Ureter (tissue), 1 donor: ENCODE measurements around the gene SMPDL3A. TPM values are rescaled to one million over a fixed set of nuclear protein-coding genes. Genes with fewer than 3 reads are reported as not detected.

Experiments used
- DNase-seq: peaks from one replicate; pipeline ENCODE4 v3.0.0-alpha.2; 2020; ENCODE audit warnings: low spot score
- total RNA-seq: library from RNA; stranded (reverse); gene quantifications from one replicate; pipeline ENCODE4 v1.2.4, GENCODE V29; 2023
- donor health status: DM: yes; HTN: yes; CAD: no.

The SMPDL3A gene
- total RNA-seq, 1 donor from 2014 or later: 18.8 TPM

DNA sequence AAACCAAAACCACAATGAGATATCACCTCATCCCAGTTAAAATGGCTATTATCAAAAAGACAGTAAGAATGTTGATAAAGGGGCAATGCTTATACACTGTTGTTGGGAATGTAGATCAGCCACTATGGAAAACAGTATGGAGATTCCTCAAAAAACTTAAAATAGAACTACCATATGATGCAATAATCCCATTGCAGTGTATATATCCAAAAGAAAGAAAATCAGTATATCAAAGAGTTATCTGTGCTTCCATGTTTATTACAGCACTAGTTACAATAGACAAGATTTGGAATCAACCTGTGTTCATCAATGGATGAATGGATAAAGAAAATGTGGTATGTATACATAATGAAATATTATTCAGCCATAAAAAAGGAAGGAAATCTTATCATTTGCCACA lies 13.1 kb upstream of the SMPDL3A start:
- no peak for DNase-seq

- no peak for DNase-seq
Measured at GRCh38 chr6:122778302-122778701, 10.8 kb upstream of the SMPDL3A start.

DNA sequence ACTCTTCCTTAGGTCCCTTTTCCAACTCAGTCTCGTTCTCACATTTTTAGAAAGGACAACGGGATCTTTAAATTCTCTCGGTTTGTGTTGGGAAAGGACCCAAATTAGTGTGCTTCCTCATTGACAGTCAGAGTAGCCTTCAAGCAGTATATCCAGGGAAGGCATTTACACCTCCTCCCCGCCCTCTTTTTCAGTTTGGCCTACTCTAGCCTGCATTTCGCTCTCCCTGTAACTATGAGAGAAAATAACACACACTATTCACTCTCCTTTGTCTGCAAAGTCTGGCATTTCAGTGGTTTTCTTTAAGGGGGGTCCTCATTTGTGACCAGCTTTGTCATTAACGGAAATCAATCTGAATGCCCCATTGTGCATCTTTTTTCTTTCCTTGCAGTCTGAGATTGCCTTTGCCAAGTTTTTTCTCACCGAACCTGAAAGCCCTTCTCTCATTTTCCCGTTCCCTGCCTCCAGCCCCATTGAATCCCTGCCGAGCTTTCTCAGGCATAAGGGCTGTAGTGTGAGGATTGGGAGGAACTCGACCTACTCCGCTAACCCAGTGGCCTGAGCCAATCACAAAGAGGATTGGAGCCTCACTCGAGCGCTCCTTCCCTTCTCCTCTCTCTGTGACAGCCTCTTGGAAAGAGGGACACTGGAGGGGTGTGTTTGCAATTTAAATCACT lies 9.9 kb upstream of the SMPDL3A start:
- no peak for DNase-seq

DNA sequence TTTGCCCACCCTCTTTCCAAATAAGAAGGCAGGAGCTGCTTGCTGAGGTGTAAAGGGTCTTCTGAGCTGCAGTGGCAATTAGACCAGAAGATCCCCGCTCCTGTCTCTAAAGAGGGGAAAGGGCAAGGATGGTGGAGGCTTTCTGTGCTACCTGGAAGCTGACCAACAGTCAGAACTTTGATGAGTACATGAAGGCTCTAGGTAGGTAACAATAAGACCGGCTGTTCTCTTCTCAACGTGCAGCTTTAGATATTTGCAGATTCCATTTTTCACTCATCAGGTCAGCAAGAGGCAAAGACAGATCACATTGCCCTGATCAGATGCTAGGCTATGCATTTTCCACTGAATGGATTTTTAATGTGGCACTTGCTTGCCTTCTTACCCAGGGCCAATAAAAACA lies 9.4 kb upstream of the SMPDL3A start, which contains the start of gene FABP7:
Gene FABP7 (plus strand): TSS at position 50 of the 400 bp plus-strand sequence. CDS start 79 bp downstream, at position 129.
- DNase-seq: no peak

DNA sequence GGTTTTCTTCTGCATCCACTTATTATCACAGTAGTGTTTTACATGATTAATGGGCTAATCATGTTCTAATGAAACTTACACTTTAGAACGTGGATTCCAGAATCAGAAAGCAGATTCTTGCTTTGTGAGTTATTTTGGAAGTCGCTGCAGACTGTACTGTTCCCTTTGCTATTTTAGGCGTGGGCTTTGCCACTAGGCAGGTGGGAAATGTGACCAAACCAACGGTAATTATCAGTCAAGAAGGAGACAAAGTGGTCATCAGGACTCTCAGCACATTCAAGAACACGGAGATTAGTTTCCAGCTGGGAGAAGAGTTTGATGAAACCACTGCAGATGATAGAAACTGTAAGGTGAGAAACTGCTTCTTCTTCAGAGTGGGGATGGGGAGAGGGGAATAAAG lies 8.9 kb upstream of the SMPDL3A start:
- DNase-seq: no peak

DNA sequence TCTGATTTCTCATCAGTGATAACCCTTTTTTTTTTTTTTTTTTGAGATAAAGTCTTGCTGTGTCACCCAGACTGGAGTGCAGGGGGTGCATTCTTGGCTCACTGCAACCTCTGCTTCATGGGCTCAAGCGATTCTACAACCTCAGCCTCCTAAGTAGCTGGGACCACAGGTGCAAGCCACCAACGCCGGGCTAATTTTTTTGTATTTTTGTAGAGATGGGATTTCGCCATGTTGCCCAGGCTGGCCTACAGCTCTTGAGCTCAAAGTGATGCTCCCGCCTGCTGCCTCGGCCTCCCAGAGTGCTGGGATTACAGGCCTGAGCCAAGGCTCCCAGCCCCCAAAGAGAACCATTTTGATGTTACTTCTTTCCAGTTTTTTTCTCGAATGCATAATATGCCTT lies 7.3 kb upstream of the SMPDL3A start:
- no peak for DNase-seq

- no peak for DNase-seq
Measured at GRCh38 chr6:122783401-122783800, 5.7 kb upstream of the SMPDL3A start.

- DNase-seq: no peak
Measured at GRCh38 chr6:122785891-122786290, 3.2 kb upstream of the SMPDL3A start.

GRCh38 chr6:122787721-122788120 lies 1.3 kb upstream of the SMPDL3A start:
- DNase-seq: no peak

- DNase-seq: no peak
Measured at GRCh38 chr6:122788208-122788607, 850 bp upstream of the SMPDL3A start.

DNA sequence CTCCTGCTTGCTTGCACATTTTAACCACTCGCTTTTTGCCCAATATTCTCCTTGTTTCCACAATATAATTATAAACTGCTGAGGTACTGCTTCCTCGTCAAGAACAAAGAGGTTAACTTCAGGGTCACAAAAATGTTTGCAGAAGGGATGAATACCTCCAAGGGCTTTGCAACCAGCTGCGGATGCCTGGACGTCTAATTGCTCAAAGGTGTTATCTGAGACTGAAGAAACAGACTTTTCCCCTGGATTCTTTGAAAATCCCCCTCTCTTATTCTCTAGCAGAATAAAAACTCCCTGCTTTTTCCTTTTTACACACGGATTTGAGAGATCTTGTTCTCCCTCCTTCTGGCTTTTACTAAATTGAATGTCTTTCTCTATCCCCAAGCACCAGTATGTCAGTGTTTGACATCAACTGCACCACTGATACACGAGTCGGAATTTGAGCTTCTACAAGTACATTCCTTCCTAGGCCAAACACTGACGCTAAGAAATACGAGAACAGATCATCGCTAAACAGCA lies 336 bp upstream of the SMPDL3A start:
- DNase-seq: no peak

DNA sequence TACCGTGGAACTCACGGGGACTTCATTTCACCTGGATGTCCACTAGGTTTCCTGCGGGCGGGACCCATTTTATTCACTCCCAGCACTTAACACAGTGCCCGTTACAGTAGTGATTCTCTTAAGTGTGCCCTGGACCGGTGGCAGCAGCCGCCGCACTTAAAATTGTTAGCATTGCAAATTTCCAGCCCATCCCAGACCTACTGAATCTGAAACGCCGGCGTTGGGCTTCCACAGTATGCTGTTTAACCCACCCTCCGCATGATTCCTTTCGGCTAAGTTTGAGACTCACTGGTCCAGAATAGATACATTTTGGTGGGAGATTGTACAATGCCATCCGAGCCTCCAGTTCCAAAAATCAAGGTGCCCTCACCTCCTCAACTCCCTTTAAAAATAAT lies 967 bp downstream of the SMPDL3A start:
- no peak for DNase-seq

- no peak for DNase-seq
Measured at GRCh38 chr6:122790423-122791309, 1.6 kb downstream of the SMPDL3A start.

DNA sequence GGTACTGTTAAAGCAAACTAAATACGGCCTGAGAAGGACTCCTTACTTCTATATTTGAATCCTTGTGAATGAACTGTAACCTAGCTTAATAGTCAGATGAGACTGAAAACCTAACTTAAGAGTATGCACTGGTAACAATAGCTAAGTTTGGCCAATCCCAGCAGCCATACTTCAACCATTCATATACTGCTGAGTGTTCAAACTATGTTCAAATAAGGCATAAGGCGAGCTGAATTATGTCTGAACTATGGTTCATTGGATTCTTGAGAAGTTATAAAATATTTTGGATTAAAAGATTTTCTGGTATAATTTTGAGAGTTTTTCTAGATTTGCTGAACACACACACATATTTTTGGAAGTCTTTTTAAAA lies 2.2 kb downstream of the SMPDL3A start:
- no peak for DNase-seq

DNA sequence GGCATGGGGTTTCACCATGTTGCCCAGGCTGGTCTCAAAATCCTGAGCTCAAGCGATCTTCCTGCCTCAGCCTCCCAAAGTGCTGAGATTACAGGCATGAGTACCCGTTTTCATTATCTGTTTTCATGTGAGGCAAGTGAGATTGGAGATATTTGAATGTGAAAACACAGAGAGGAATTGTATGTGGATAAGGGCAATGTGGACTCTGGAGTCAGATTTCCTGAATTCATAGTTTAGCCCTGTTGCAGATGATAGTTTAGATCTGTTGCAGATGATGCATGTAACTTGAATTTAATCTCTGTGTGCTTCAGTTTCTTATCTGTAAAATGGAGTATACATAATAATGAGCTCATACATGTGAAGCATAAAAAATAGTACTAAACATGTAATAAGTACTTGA lies 3.7 kb downstream of the SMPDL3A start:
- no peak for DNase-seq

GRCh38 chr6:122797537-122797936 lies 8.5 kb downstream of the SMPDL3A start:
- no peak for DNase-seq

DNA sequence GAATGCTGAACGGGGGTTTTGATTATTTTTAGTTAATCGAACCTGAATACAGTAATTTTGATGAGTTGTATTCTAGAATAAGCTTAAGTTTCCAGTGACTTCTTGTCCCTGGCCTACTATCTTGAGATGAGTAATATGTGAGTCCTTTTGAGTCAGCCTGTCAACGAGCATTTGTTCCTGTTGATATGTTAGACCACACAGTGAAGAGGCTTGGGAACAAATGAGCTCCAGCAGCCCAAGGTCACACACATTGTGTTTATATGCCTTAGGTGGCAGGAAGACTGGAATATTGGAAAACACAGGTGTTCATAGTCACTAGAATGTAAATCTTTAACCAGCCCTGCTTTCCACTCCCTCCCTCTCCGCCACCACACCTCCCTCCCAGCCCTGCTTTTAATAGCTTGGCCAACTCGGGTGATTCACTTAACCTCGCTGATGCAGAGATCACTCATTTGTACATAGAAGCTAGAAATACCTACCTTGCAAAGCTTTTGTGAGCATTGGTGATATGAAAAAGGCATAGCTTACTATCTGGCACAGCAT lies 9.1 kb downstream of the SMPDL3A start:
- no peak for DNase-seq

DNA sequence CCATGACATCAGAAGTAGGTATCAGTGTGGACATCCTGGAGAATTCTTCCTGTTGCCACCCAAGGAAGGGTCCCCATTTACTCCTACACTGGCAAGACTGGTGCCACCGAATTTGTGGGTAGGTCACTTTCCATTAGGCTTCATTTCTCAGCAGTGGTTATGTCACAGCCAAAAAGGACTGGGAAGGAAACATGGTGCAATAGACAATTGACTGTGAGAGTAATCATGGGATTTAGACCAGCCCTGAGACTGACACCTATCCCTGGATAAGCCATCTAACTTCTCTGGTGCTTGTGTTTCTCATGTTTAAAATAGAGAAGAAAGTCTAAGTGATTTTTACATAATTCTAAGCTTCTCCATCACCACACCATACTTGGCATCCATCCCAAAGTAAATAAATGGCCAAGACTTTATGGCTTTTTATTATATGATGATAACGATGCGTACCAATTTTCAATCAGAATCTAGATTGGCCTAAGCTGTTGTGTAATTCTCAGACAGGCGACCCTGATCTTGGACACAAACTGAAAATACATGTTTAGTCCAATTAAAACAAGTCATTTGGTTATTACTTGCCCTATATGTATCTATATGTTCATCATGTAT lies 10.2 kb downstream of the SMPDL3A start:
- DNase-seq: no peak

GRCh38 chr6:122799916-122800686 lies 11.0 kb downstream of the SMPDL3A start:
- DNase-seq: no peak

DNA sequence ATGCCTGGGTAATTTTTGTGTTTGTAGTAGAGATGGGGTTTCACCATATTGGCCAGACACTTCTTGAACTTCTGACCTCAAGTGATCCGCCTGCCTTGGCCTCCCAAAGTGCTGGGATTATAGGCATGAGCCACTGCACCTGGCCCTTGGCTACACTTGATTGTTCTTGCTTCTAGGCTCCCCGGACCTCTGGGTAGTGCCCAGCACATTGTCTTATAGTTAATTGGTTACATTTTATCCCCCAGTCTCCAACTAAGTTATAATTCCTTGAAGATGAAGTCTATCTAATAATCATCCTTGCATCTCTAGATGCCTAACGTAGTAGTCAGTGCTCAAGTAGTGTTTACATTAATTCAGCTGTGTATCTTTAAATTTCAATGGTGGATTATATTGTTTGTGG lies 11.8 kb downstream of the SMPDL3A start:
- no peak for DNase-seq

DNA sequence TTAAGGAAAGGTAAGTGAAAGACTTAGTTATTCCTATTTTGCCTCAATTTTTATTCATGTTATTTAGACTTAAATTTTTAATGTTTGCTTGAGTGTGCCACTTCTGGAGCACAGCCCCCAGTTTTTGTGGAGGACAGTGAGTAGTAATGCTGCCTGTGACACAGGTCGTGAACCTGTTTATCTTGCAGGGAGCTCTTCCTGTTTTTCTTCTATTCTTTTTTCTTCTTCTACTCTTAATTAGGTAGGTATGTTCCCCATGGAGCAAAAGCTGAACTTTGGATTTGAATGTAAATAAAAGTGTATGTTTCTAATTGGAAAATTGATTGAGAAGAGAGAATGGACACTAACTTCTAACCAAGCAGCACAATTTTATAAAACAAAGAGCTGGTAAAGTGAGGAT lies 12.3 kb downstream of the SMPDL3A start:
- no peak for DNase-seq
